Measurements from ENCODE around the gene AKT1.

Gene AKT1

DNA sequence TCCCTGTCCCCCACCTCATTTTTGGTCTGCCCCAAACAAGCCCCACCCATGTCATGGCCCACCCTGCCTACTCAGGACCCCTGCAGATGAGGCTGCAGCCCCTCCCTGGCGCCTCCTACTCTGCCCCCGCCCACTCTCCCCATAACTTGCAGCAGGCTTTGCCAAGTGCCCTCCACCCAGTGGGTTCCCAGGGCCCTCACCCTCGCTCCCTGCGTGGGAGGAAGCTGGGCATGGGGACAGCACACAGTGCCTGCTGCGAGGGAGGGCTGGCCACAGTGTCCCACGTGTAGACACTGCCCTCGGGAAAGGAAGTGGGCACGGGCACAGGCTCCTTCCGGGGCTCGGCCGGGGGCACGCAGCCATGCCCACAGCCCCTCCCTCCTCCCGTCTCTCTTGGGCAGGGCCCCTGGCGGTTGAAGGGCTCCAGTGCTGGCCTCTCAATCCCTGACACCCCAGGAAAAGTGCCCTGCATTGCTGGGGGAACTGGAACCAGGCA lies 9.4 kb downstream of the AKT1 start:
- no peak for DNase-seq (ENCODE audit: low read depth in 2 of 2)

DNA sequence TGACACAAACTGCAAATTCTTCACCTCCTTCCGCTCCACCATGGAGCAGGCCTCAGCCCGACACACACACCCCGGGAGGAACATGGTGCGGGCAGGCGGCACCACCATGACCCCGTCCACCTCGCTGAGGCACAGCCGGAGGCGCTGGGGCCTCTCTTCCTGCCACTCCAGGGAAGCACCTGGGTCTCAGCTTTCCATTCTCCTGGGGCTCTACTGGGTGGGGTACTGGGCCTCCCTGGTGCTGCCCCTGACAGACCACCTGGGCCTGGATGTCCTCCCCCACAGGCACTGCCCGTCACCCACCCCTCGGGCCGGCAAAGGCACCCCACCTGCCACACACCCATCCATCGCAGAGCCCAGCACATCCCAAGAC lies 9.9 kb downstream of the AKT1 start:
- no peak for DNase-seq (ENCODE audit: low read depth in 2 of 2)

DNA sequence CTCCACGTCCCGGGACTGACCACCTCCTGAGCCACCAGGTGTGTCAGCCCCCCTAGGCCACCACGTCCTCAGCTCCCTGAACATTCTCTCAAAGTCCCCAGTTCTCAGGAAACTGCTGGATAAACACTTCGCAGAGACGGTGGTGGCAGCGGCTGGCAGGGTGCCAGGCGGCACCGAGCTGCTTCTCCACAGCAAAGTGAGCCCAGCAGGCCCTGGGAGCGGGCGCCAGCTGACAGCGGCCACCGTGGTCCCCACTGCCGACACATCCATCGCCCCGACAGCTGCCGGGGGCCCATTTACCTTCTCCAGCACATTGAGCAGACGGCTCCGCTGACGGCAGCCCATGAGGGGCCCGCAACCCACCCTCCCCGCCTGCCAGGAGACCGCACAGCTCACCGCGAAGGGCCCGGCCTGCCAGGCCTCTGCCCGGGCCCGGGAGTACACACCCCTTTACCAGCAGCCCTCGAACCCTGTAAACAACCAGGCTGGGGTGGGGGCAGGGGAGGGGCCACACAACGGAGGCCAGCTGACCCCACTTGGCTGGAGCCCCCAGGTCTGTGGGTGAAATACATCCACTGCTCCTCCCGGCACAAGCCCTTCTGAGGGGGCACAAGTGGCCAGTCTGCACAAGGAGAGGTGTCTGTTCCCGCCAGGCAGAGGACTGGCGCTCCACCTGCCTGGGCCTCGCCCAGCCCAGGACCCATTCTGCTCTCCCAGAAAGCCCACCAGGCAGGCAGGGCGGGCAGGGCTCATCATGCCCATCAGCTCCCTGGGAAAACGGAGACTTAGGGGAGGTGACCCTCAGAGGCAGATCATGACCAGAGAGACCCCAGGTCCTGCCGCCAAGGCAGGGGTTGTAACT lies 10.5 kb downstream of the AKT1 start:
- no peak for DNase-seq (ENCODE audit: low read depth in 2 of 2)

DNA sequence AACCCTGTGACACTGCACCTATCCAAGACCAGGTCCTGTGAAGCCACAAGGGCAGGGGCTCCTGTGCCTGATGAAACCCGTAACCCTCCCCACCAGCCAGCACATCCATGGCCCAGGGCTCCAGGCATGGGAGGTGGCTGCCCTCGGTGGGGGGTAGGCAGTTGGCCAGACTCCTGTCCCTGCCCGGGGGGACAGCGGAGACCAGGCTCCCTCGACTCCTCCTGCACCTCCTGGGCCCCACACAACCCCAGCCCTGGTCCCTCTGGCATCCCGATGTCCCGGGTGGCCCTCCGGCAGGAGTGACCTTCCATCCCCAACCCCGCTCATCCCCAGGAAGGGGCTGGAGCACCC lies 11.4 kb downstream of the AKT1 start:
- DNase-seq (ENCODE audit: low read depth in 2 of 2): no peak

DNA sequence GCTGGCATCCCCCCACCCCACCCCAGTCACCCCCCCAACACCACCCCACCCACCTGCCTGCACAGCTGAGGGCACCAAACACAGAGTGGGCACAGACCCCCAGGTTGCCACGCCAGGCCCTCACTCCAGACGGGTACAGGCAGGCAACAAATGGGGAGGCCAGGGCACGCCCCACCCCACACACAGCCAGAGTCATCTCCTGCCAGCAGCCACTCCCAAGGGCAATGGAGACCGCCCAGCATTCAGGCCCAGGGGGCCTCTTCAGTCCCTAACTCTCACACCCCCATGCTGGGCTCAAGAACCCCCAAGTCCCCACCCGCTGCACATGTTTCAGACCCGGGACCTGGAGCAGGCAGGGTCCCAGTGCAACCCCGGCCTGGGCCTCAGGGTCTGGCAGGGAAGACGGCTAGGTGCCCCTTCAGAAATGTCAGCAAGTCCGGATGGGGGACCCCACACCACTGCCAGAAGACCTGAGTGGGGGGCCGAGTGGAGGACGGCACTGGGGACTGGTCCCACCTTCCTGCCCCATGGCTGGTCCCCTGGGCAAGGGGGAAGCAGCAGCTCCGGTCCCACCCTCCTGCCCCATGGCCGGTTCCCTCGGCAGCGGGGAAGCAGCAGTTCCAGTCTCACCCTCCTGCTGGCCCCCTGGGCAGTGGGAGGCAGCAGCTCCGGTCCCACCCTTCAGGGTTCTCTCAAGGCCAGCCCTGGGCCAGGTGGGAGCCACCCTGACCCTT lies 11.9 kb downstream of the AKT1 start:
- DNase-seq (ENCODE audit: low read depth in 2 of 2): no peak

DNA sequence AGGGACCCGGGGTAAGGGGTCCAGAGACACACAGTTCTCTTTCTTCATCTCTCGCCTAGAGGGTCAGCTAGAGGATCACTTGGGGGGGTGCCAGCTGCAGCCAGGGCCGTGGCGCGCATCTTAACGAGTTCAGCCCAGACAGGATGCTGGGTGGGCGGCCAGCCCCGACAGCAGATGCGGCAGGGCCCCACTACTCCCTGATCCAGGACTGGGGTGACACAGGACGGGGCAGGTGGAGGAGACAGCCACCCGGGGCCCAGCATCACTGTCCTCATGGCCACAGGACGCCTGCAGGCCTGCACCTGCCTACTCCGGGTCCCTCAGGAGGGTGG lies 12.8 kb downstream of the AKT1 start:
- no peak for DNase-seq (ENCODE audit: low read depth in 2 of 2)

DNA sequence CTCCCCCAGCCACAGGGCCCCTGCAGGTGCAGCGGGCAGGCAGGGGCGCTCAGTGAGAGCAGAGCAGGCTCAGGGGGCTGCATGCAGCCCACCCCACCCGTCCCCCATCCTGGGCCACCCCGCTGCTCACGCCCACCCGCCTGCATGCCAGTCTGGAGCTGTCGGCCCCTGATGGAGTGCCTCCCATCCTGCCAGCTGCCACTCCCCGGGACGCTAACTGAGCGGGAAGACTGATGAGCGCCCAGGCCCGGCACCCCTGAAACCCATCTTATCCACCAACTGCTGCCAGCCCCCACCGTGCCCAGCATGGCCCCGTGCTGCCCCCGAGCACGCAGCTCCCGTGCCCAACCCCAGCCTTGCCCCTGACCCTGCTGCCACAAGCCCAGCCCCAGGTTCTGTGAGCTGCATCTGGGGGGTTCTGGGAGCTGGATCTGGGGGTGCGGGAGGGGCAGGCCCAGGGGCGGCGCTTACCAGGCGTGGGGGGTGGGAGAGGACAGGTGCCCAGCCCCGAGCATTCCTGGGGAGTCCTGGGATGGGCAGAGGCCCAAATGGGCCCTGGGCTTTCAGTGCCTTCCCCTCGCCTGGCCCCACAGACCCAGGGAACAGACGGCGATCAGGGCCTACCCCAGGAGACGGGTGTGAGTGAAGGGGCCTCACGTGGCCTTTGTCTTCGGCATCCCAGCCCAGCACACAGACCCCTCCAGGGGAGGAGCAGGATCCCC lies 13.3 kb downstream of the AKT1 start:
- no peak for DNase-seq (ENCODE audit: low read depth in 2 of 2)

DNA sequence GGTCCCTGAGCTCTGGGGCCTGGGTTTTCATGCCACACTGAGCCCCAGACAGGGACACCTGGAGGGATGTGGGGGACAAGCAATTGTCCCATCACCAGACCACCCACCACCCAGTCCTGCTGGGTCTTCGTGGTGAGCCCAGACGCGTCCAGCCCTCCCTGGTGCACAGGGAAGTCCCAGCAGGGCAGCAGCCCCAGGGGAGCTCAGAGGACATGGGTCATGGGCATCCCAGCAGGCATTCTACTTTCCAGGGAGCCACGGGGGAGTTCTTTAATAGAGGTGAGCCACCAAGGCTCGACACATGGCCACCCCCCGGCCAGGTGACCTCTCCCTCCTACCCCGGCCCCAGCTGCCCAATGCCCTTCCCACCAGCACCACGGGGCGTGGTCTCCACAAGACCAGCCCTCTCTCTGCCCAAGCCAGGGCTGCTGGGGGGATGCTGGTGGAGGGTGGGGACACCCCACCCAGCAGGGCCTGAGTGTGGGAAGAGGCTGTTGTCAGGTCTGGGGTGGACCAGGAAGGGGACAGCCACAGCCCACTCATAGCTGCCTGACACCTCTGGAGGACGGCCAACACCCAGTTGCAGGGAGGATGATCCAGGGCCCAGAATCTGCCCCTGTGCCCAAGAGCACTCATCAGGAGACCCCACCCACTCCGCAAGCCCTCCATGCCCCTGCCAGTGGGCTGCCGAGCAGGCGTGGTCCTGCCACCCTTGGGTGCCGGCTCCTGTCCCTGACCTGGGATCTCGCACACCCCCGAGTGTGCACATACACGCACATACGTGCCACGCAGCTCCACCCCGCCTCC lies 14.1 kb downstream of the AKT1 start:
- DNase-seq (ENCODE audit: low read depth in 2 of 2): no peak

DNA sequence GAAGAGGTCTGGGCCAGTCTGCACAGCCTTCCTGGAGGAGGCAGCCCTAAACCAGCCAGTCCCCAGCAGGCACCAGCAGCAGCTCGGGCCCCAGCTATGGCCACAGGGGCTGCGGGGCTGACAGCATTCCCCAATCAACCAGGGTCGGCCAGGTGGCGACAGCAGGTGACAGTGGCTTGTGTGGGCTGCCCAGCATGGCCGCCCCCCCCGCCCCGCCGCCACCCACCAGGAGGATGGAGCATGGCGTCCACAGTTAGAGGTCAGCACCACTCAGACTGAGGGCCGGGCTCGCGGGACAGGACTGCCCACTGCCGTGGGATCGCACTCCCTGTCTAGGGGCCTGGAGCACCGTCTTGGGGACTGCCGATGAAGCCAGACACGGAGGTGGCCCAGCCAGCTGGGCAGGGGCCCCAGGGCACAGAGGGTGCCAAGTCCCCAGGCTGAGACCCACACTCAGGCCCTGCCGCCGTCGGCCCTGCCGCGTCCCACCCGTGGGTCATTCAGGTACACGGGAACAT lies 15.0 kb downstream of the AKT1 start:
- DNase-seq (ENCODE audit: low read depth in 2 of 2): no peak

DNA sequence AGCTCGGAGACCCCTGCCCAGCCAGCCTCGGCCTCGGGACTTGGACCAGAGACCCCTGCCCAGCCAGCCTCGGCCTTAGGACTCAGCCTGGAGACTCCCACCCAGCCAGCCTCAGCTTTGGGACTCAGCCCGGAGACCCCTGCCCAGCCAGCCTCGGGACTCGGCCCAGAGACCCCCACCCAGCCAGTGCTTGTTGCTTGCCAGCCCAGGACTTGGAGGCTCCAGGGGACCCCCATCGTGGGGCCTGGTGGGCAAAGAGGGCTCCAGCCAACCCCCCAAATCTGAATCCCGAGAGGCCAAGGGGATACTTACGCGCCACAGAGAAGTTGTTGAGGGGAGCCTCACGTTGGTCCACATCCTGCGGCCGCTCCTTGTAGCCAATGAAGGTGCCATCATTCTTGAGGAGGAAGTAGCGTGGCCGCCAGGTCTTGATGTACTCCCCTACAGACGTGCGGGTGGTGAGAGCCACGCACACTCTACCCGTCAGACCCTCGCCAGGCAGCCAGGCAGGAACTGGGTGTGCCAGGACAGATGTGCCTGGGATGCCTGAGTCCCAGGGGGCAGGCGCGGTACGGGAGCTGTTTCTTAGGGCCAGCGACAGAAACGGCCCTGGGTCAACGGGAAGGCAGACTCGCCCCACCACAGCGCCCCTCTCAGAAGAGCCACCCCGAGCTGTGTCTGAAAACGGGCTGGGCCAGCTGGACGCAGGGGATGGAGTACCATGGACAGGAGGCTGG lies 15.6 kb downstream of the AKT1 start:
- DNase-seq (ENCODE audit: low read depth in 2 of 2): no peak

DNA sequence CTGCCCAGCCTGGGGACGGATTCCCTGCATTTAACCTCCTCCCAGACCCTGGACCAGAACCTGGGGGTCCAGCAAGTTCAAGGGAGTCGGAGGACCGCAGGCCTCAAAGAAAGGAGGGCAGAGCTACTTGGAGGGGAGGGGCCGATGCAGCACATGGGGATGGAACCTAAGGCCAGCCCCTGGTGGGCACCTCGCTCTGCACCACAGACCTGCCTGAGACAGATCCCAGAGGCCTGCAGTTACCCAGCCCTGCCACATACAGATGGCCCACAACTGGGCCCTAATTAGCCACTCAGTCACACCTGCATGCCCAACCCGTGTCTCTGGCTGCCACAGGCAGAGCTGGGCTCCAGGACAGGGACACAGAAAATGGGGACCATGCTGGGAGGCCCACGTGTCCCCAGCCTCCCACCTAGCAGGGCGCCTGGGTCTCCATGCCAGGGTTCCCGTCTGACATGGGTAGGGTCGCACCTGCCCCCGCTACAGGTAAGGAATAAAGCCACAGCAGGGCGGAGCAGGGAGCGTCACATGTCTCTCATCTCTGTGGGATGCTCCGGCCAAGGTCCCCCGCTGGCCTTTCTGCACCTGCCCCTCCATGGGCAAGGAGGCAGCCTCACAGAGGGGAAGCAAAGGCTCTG lies 16.7 kb downstream of the AKT1 start:
- DNase-seq (ENCODE audit: low read depth in 2 of 2): no peak

DNA sequence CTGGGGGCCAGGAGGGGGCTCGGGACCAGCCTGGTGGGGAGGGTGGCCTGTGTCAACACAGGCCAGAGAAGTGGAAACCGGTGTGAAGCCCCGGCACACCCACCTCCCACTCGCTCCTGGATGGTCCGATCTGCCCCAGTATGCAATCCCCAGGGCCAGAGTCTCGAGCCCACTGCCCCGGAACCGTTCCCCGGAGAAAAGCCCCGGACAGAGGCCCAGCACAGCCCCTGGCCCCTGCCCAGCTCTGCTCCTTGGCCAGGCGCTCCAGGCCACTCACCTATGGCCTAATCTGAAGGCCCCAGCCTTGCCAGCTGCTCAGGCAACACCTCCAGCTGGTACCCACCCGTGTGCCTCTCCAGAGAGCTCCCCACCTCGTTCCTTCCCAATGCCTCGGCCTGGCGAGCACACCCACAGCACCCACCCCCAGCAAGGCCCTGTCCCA lies 17.7 kb downstream of the AKT1 start:
- DNase-seq (ENCODE audit: low read depth in 2 of 2): no peak

DNA sequence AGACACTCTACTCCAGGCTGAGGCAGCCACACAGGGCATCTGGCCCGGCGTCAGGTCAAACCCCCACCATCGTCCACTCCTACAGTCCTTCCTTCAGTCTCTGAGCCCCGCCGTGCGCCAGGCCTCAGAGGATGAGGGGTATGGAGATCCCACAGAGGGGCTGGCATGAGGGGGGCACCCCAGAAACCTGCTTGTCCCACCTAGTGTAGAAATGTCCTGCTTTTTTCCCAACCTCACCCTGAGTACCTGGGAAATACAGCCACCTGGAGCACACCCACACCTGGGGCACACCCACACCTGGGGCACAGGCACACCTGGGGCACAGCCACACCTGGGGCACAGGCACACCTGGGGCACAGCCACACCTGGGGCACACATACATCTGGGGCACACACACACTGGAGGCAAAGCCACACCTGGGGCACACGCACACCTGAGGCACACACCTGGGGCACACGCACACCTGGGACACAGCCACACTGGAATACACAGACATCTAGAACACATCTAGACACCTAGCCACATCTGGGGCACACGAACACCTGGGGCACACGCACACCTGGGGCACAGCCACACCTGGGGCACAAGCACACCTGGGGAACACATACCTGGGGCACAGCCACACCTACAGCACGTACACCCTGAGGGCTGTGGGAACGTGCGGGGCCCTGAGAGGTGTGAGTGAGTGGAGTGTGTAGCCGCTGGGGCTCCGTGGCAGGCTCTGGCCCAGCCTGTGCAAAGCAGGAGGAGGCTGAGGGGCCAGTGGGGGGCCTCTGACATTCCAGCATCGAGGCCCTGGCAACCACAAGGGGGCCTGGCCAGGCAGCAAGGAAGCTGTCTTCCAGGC lies 18.4 kb downstream of the AKT1 start:
- DNase-seq (ENCODE audit: low read depth in 2 of 2): no peak

DNA sequence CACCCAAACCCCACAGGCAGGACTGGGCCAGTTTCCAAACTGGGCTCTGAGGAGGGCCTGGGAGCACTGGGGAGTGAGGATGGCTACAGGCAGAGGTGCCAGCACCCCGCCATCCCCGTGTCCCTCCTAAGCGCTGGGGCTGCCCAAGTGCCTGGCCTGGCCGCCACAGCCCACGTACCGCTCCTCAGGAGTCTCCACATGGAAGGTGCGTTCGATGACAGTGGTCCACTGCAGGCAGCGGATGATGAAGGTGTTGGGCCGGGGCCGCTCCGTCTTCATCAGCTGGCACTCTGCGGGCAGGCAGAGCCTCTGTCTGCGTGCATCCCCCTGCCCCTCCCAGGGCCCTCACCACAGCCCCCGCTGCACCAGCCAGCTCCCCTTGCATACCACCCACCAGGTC lies 19.1 kb downstream of the AKT1 start:
- DNase-seq (ENCODE audit: low read depth in 2 of 2): no peak

DNA sequence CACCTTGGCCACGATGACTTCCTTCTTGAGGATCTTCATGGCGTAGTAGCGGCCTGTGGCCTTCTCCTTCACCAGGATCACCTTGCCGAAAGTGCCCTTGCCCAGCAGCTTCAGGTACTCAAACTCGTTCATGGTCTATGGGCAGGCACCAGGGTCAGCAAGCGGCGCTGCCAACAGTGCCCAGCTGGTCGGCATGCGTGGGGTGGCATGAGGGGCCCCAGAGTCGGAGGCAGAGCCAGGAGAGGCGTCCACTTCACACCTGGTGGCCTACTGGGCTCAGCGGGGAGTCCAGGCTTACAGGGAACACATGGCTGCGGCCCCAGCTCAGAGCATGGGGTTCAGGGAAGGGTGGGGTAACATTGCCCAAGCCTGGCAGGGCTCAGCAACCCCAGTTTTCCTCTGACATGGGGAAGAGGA lies 20.5 kb downstream of the AKT1 start:
- no peak for DNase-seq (ENCODE audit: low read depth in 2 of 2)

DNA sequence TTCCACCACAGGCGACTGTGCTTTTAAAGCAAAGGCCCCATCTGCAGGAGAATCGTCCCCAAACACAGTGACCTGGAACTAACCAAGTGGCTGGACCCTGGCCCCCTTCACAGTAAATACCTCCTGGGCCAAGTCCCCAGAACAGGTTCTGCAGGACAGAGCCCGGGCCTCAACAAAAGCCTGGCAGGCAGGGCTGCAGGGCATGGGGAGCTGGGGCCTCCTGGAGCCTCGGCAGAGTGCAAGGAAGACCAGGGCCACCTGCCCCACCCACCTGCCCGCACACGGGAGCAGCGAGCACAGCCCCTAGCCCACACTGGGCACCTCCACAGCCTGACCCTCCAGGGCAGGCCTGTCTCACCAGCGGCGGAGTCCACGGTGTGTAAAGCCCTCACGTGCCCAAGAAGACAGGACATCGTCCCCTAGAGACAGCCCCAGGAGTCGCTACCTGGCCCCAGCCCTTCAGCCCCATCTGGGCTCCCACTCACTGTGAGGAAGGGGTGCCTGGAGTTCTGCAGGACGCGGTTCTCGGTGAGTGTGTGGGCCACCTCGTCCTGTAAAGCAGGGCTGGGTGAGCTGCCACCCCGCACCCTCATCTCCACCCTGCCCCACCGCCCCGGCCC lies 21.0 kb downstream of the AKT1 start:
- no peak for DNase-seq (ENCODE audit: low read depth in 2 of 2)

DNA sequence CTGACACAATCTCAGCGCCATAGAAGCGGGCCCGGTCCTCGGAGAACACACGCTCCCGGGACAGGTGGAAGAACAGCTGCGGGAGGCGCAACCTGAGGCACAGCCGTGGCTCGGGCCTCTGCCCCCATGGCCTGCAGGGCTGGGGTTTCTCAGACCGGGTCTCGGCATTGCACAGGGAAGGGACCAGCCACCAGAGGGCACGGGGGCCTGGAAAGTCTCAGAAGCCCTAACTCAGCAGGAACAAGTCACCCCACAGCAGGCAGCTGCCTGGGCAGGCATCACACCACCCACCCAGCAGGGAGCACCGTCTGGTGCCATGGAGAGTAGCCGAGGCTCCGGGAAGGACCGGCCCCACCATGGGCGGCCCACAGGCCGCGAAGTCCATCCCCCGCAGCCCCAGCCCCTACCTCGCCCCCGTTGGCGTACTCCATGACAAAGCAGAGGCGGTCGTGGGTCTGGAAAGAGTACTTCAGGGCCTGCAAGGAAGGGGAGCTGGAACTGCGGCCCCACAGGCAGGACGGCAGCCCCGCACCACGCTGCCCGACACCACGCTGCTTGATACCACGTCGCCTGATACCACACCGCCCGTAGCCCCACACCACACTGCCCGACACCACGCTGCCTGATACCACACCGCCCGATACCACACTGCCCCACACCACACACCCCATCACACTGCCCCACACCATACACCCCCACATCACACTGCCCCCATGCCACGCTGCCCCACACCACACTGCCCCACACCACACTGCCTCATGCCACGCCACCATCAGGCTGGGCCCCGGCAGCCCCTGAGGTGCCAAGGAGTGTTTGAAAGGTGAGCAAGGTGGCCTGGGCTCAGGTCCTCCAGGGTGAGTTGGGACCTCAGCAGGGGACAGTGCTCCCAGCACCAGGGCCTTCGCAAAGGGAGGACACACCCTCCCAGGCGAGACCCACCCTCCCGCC lies 21.8 kb downstream of the AKT1 start:
- no peak for DNase-seq (ENCODE audit: low read depth in 2 of 2)

Data from stimulated activated CD4-positive, alpha-beta T cell treated with anti-CD3 and anti-CD28 coated beads, Interleukin-1b, Interleukin-23, amount 100 ng/mL, for 1 hour (primary cell).